Lower lobe of right lung (tissue), 2 donors: ENCODE results near the gene RGS6. TPM values are rescaled to one million over a fixed set of nuclear protein-coding genes. Genes with fewer than 3 reads are reported as not detected.

Source experiments
- ATAC-seq, 2 donors: fragments of 200-7000 bp; cut with Tn5 transposase; one replicate each; pipeline ENCODE4 v1.9.1; 2020 to 2022; ENCODE audit warnings: mild to moderate bottlenecking in 2 of 2, moderate library complexity in 2 of 2
- DNase-seq: peaks from one replicate; pipeline ENCODE4 v3.0.0-alpha.2; 2020
- H3K27ac ChIP-seq: fragments of 200-600 bp; one replicate; pipeline ENCODE4 v1.8.0; 2022
- H3K27me3 ChIP-seq: fragments of 200-600 bp; one replicate; pipeline ENCODE4 v1.8.0; 2022; ENCODE audit warnings: low read depth
- H3K36me3 ChIP-seq: fragments of 200-600 bp; one replicate; pipeline ENCODE4 v1.8.0; 2022; ENCODE audit warnings: mild to moderate bottlenecking
- H3K4me1 ChIP-seq: fragments of 200-600 bp; one replicate; pipeline ENCODE4 v1.8.0; 2022
- H3K4me3 ChIP-seq: fragments of 200-600 bp; one replicate; pipeline ENCODE4 v1.8.0; 2022; ENCODE audit warnings: mild to moderate bottlenecking
- H3K9me3 ChIP-seq: fragments of 200-600 bp; one replicate; pipeline ENCODE4 v1.8.0; 2022
- CTCF ChIP-seq: fragments of 200-600 bp; IDR thresholded peaks from one replicate; pipeline ENCODE4 v1.8.0; 2022; ENCODE audit warnings: antibody characterized with exemption, mild to moderate bottlenecking
- intact Hi-C: fragments of 100-400 bp; cut with DNase I; formaldehyde crosslinking; loops from one replicate; pipeline ENCODE4 v1.11.0; 2022
- microRNA-seq: library from miRNA; unstranded; fragments of <30 nt; microRNA quantifications from one replicate; pipeline ENCODE4 v1.2.0, GENCODE V29; 2020; ENCODE audit warnings: borderline number of aligned reads
- total RNA-seq: library from RNA; stranded (reverse); fragmentation: NEBNext Ultra II Directional; extraction: Animal tissue kit (Norgen Biotek cat#: 25700); gene quantifications from one replicate; pipeline ENCODE4 v1.2.1, GENCODE V29; 2021
- donor health status: DM: no; HTN: yes; CAD: no; lungs with severe emphysema.

RGS6 gene
- total RNA-seq, 1 donor from 2014 or later, result 2.5 TPM

GRCh38 chr14:72613231-72613974, 681.2 kb downstream of the RGS6 start:
- no peaks in the 10 kb centered on the region for H3K9me3 ChIP-seq
- ATAC-seq (no peak), DNase-seq (no peak)
- intact Hi-C loops, result no loop called here
- no peak overlapping the region for H3K4me3 ChIP-seq
- TF ChIP-seq CTCF, result no peak
- H3K36me3 ChIP-seq, result no peaks in the 10 kb centered on the region
- no peaks in the 10 kb centered on the region for H3K27me3 ChIP-seq
- no peak overlapping the region for H3K27ac ChIP-seq
- H3K4me1 ChIP-seq, result no peaks in the 10 kb centered on the region

GRCh38 chr14:72613975-72614319, 681.7 kb downstream of the RGS6 start:
- Histone ChIP-seq H3K27me3 (no peaks in the 10 kb centered on the region), H3K9me3 (no peaks in the 10 kb centered on the region), H3K4me1 (no peaks in the 10 kb centered on the region), H3K36me3 (no peaks in the 10 kb centered on the region), H3K4me3 (no peak overlapping the region), H3K27ac (no peak overlapping the region)
- TF ChIP-seq CTCF, result no peak
- ATAC-seq (no peak), DNase-seq (no peak)
- intact Hi-C loops, result no loop called here

- no peak for TF ChIP-seq CTCF
- no peak for DNase-seq
- Histone ChIP-seq H3K27me3 (no peaks in the 10 kb centered on the region), H3K9me3 (no peaks in the 10 kb centered on the region), H3K27ac (no peak overlapping the region), H3K36me3 (no peaks in the 10 kb centered on the region), H3K4me3 (no peak overlapping the region), H3K4me1 (no peaks in the 10 kb centered on the region)
- intact Hi-C loops, result no loop called here
- no peak for ATAC-seq
Measured at GRCh38 chr14:72614365-72614764, 682.1 kb downstream of the RGS6 start.

GRCh38 chr14:72614891-72615415, 682.7 kb downstream of the RGS6 start:
- DNase-seq (no peak), ATAC-seq (no peak)
- no peak for TF ChIP-seq CTCF
- no peaks in the 10 kb centered on the region for H3K9me3 ChIP-seq
- no peaks in the 10 kb centered on the region for H3K36me3 ChIP-seq
- no peaks in the 10 kb centered on the region for H3K27me3 ChIP-seq
- no peak overlapping the region for H3K4me3 ChIP-seq
- no peak overlapping the region for H3K27ac ChIP-seq
- no peaks in the 10 kb centered on the region for H3K4me1 ChIP-seq
- intact Hi-C loops, result no loop called here

- Histone ChIP-seq H3K27me3 (no peaks in the 10 kb centered on the region), H3K4me3 (no peak overlapping the region), H3K4me1 (no peaks in the 10 kb centered on the region), H3K36me3 (no peaks in the 10 kb centered on the region), H3K9me3 (no peaks in the 10 kb centered on the region), H3K27ac (no peak overlapping the region)
- TF ChIP-seq CTCF, result no peak
- intact Hi-C loops, result no loop called here
- DNase-seq, result no peak
- no peak for ATAC-seq
Measured at GRCh38 chr14:72615451-72616121, 683.4 kb downstream of the RGS6 start.

Small RNAs within 50 kb of the gene (microRNA-seq; reads per million reads assigned to microRNA genes)
- not detected for gene MIR7843
